Stimulated activated CD4-positive, alpha-beta T cell treated with anti-CD3 and anti-CD28 coated beads, Interleukin-1b, Interleukin-23, amount 100 ng/mL, for 1 hour (primary cell): Measurements from ENCODE around the gene LIMD2.

Experiments used
- DNase-seq, 2 donors: peaks; one replicate each; pipeline ENCODE4 v3.0.0-alpha.2; 2020; ENCODE audit warnings: low read depth in 2 of 2

The LIMD2 gene

GRCh38 chr17:63681530-63681929 is 18.4 kb downstream of the LIMD2 start:
- no peak for DNase-seq

- no peak for DNase-seq
Measured at GRCh38 chr17:63680700-63681099, 19.2 kb downstream of the LIMD2 start.

- no peak for DNase-seq
Measured at GRCh38 chr17:63679214-63679613, 20.7 kb downstream of the LIMD2 start.

- DNase-seq, result no peak
Measured at GRCh38 chr17:63676584-63676983, 23.3 kb downstream of the LIMD2 start.

- no peak for DNase-seq
Measured at GRCh38 chr17:63675607-63676546, 24.0 kb downstream of the LIMD2 start.

- DNase-seq, result no peak
Measured at GRCh38 chr17:63675231-63675606, 24.7 kb downstream of the LIMD2 start.

GRCh38 chr17:63672856-63673255 is 27.1 kb downstream of the LIMD2 start:
- DNase-seq, result no peak

- no peak for DNase-seq
Measured at GRCh38 chr17:63665527-63666214, 34.3 kb downstream of the LIMD2 start.

- DNase-seq, result no peak
Measured at GRCh38 chr17:63659850-63660249, 40.1 kb downstream of the LIMD2 start.

GRCh38 chr17:63658366-63658765 is 41.6 kb downstream of the LIMD2 start:
- DNase-seq, result no peak

- no peak for DNase-seq
Measured at GRCh38 chr17:63657786-63658185, 42.1 kb downstream of the LIMD2 start.

- DNase-seq, result no peak
Measured at GRCh38 chr17:63653050-63653449, 46.9 kb downstream of the LIMD2 start.

GRCh38 chr17:63652106-63652505 is 47.8 kb downstream of the LIMD2 start:
- DNase-seq, result no peak

GRCh38 chr17:63649813-63650212 is 50.1 kb downstream of the LIMD2 start:
- DNase-seq, result no peak

GRCh38 chr17:63647936-63648335 is 52.0 kb downstream of the LIMD2 start:
- DNase-seq, result no peak

- DNase-seq, result no peak
Measured at GRCh38 chr17:63647065-63647725, 52.7 kb downstream of the LIMD2 start.

GRCh38 chr17:63646488-63646806 is 53.5 kb downstream of the LIMD2 start:
- DNase-seq, result no peak
